ENCODE data around the gene MXD3.
"Not testable (repeated sequence)": the region's sequence is repeated elsewhere in the genome, so short reads cannot be mapped to it uniquely, and the experiment has no call there.

MXD3 gene, protein sequence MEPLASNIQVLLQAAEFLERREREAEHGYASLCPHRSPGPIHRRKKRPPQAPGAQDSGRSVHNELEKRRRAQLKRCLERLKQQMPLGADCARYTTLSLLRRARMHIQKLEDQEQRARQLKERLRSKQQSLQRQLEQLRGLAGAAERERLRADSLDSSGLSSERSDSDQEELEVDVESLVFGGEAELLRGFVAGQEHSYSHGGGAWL

GRCh38 chr5:177311723-177312648, at the start of gene MXD3:
Gene MXD3 (minus strand): TSS chr5:177311898. CDS start chr5:177311830, 68 bp downstream.
- Mint-ChIP-seq H3K36me3 (peaks cover 19% of the 10 kb centered on the region), H3K27ac (peak within 1 kb of the TSS; percentile 88), H3K4me3 (peak within 1 kb of the TSS; percentile 81), H3K9me3 (no peaks in the 10 kb centered on the region), H3K4me1 (peaks cover 49% of the 10 kb centered on the region)
- peak; percentile 83 to 97 for DNase-seq (ENCODE audit: low spot score in 2 of 2)
- ATAC-seq, result peak; percentile 89

GRCh38 chr5:177360740-177361139, 49.0 kb upstream of the MXD3 start:
- H3K9me3 Mint-ChIP-seq, result not testable (repeated sequence)

DNA sequence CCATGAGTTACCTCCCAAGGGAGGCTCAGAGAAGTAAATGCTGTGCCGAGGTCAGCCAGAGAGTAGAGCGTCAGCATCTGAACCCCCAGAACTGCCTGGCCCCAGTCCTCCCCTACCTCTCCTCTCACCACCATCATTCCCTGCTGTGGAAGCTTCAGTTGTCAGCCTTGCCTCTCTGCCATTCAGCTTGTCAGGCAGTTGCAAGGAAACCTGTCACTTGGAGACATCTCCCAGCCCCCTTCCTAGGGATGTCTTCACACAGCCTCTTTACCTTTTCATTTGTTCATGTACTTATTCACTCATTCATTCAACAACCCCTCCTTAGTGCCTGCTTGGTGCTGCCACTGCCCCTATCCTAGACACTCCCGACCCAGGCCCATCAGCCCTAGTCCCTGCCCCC, 48.2 kb upstream of the MXD3 start:
- H3K9me3 Mint-ChIP-seq, result no peaks in the 10 kb centered on the region
- H3K4me1 Mint-ChIP-seq, result peaks cover 90% of the 10 kb centered on the region
- peaks cover 38% of the 10 kb centered on the region for H3K36me3 Mint-ChIP-seq
- ATAC-seq (no peak), DNase-seq (ENCODE audit: low spot score in 2 of 2) (no peak)
- peak overlapping the region; percentile 90 for H3K4me3 Mint-ChIP-seq
- peak overlapping the region; percentile 83 for H3K27ac Mint-ChIP-seq

More at GRCh38 chr5:177360740-177361139, 49.0 kb upstream of the MXD3 start:
- H3K4me1 Mint-ChIP-seq, result peaks cover 85% of the 10 kb centered on the region
- H3K36me3 Mint-ChIP-seq, result peaks cover 47% of the 10 kb centered on the region
- ATAC-seq; DNase-seq (ENCODE audit: low spot score in 2 of 2); H3K27ac Mint-ChIP-seq: not testable (repeated sequence)
- H3K4me3 Mint-ChIP-seq, result peak overlapping the region; percentile 79

DNA sequence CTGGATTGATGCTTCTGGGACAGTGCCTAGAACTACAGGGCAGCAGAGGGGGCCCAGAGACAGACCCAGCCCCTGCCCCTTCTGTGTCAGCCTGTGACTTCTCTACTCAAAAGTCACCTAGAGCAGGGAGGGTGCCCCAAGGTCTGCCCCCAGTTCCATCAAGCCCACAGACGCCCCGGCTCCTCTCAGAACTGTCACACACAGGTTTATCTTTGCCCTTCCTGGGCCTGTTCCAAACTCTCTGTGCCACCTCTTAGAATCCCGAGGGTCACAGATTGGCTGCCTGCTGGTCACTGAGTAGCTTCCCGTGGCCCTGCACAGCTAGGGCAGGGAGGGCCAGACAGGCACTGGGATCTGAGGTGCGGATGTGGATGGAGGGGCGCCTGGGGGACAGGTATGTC, 47.8 kb upstream of the MXD3 start:
- DNase-seq (ENCODE audit: low spot score in 2 of 2) (no peak), ATAC-seq (no peak)
- H3K27ac Mint-ChIP-seq, result peak overlapping the region; percentile 83
- no peaks in the 10 kb centered on the region for H3K9me3 Mint-ChIP-seq
- peak overlapping the region; percentile 90 for H3K4me3 Mint-ChIP-seq
- peaks cover 90% of the 10 kb centered on the region for H3K4me1 Mint-ChIP-seq
- peaks cover 34% of the 10 kb centered on the region for H3K36me3 Mint-ChIP-seq

DNA sequence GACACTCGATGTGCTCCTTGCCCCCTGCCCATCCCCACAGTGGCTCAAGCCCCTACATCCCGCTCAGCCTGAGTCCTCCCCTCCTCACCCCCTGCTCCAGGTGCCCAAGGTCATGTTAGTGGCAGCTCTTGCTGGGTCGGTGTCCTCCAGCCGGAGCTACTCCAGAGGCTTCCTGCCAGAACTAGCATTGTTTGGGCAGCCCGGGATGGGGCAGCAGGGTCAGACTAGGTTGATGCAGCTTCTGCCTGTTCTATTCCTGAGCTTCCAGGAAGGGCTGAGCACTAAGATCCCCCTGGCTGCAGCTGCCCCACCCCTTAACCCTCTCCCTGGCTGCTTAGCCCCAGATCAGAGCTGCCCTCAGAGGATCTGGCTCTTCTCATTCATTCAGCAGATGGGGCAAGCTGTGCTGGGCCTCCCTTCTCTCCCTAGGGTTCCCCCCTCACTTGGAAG, 46.7 kb upstream of the MXD3 start:
- no peaks in the 10 kb centered on the region for H3K9me3 Mint-ChIP-seq
- H3K27ac Mint-ChIP-seq, result peak overlapping the region; percentile 83
- peak overlapping the region; percentile 90 for H3K4me3 Mint-ChIP-seq
- H3K36me3 Mint-ChIP-seq, result peaks cover 25% of the 10 kb centered on the region
- H3K4me1 Mint-ChIP-seq, result peaks cover 86% of the 10 kb centered on the region
- peak in 1 of 2 donors; percentile 66 for DNase-seq (ENCODE audit: low spot score in 2 of 2)
- ATAC-seq, result no peak

DNA sequence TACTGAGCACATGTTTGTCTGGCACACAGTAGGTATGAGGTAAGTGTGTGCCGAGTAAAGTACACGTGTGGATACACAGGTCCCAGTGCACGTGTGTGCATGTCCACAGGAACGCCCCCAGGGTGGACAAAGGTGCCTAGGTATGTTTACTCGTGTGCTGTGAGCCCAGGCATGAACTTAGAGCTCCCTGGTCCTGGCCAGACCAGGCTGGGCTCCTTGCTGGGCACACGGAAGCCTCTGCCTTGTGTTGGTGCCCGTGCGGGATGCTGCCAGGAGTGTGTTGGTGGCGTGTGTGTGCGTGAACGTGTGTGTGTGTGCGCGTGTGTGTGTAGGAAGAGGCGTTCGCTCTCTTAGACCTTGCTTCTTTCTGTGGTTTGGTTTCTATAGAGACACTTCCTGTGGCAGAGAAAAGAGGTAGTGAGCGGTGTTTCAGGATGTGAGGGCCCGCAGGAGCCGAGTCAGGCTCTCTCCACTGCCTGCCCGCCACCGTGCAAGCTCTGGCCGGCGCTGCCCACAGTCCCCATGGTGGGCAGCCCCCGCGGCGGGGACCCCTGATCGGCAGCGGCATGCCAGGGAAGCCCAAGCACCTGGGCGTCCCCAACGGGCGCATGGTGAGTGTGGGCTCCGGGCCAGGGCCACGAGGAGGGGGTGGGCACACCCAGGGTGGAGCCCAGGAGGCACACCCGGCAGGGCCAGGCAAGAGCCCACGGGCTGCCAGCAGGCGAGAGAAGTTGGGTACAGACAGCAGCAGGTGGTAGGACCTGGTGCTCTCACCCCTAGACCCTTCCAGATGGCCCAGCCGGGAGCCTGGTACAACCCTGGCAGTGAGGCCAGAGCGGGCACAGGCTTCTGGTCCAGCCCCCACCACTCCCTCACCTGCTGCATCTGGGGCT, 46.0 kb upstream of the MXD3 start, which contains the start of gene RGS14:
RGS14 (plus strand) TSS at position 466 of the 893 bp plus-strand sequence; CDS start at position 567, 101 bp downstream.
- Mint-ChIP-seq H3K4me3 (peak within 1 kb of the TSS; percentile 90), H3K4me1 (peaks cover 82% of the 10 kb centered on the region), H3K27ac (peak within 1 kb of the TSS; percentile 83), H3K36me3 (peaks cover 25% of the 10 kb centered on the region), H3K9me3 (no peaks in the 10 kb centered on the region)
- ATAC-seq (peak; percentile 95), DNase-seq (ENCODE audit: low spot score in 2 of 2) (peak; percentile 50 to 81)

DNA sequence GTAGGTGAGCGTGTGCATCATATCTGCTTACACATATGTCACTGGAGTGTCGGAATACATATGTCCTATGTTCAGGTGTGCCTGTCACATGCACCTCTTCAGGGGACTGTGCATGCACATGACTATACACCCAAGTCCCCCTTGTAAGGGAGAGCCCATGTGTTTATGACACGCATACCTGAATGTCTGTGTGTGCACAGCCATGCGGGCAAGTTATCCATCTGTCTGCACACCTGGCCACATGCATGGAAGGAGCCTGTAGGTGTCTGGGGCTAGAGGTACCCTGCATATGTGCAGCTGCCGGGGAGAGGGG, 45.4 kb upstream of the MXD3 start:
- ATAC-seq (no peak), DNase-seq (ENCODE audit: low spot score in 2 of 2) (no peak)
- Mint-ChIP-seq H3K9me3 (no peaks in the 10 kb centered on the region), H3K4me3 (peak overlapping the region; percentile 90), H3K4me1 (peaks cover 77% of the 10 kb centered on the region), H3K27ac (peak overlapping the region; percentile 83), H3K36me3 (peaks cover 21% of the 10 kb centered on the region)

GRCh38 chr5:177356746-177357145, 45.0 kb upstream of the MXD3 start:
- peaks cover 21% of the 10 kb centered on the region for H3K36me3 Mint-ChIP-seq
- DNase-seq (ENCODE audit: low spot score in 2 of 2), result no peak
- peak overlapping the region; percentile 90 for H3K4me3 Mint-ChIP-seq
- H3K9me3 Mint-ChIP-seq, result no peaks in the 10 kb centered on the region
- ATAC-seq, result no peak
- H3K4me1 Mint-ChIP-seq, result peaks cover 77% of the 10 kb centered on the region
- H3K27ac Mint-ChIP-seq, result peak overlapping the region; percentile 83

GRCh38 chr5:177355868-177356168, 44.1 kb upstream of the MXD3 start:
- Mint-ChIP-seq H3K27ac (peak overlapping the region; percentile 32), H3K4me3 (peak overlapping the region; percentile 90), H3K9me3 (no peaks in the 10 kb centered on the region), H3K4me1 (peaks cover 69% of the 10 kb centered on the region), H3K36me3 (peaks cover 22% of the 10 kb centered on the region)
- ATAC-seq, result no peak
- DNase-seq (ENCODE audit: low spot score in 2 of 2), result no peak

DNA sequence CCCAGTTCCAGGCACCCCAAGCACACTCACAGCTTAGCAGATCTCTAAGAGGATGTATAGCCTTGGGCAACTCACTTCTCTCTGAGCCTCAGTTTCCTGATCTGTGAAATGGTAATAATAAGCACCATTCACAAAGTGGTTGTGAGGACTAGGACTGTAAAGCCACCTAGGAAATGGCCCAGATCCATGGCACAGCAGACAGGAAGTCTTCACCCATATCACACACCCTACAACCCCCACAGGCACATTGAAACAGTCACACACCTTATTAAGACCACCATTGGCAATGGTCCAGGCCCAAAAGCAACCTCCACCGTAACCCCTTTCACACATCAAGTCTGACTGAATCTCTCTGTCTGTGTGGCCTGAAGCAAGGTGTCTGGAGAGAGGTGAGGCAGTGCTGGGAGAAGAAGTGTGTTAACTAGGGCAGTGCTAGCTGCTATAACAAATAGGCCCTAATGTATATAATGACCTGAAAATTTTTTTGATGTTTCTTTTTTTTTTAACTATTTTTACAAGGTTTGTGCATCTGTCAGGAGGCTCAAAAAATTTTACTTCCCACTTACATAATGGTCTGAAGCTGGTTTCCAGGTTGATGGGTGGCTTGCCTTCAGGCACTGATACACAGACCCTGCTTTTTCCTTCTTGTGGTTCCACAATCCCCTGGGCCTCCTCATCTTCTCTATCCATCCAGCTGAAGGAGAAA, 43.6 kb upstream of the MXD3 start:
- H3K27ac Mint-ChIP-seq, result peak overlapping the region; percentile 46
- ATAC-seq (no peak), DNase-seq (ENCODE audit: low spot score in 2 of 2) (no peak)
- peaks cover 67% of the 10 kb centered on the region for H3K4me1 Mint-ChIP-seq
- H3K36me3 Mint-ChIP-seq, result peaks cover 22% of the 10 kb centered on the region
- H3K4me3 Mint-ChIP-seq, result no peak overlapping the region
- no peaks in the 10 kb centered on the region for H3K9me3 Mint-ChIP-seq

- no peaks in the 10 kb centered on the region for H3K9me3 Mint-ChIP-seq
- H3K4me1 Mint-ChIP-seq, result peaks cover 67% of the 10 kb centered on the region
- peak overlapping the region; percentile 46 for H3K27ac Mint-ChIP-seq
- peaks cover 22% of the 10 kb centered on the region for H3K36me3 Mint-ChIP-seq
- no peak for ATAC-seq
- DNase-seq (ENCODE audit: low spot score in 2 of 2), result no peak
- H3K4me3 Mint-ChIP-seq, result no peak overlapping the region
These were observed 43.0 kb upstream of the MXD3 start for GRCh38 chr5:177354711-177355110.

DNA sequence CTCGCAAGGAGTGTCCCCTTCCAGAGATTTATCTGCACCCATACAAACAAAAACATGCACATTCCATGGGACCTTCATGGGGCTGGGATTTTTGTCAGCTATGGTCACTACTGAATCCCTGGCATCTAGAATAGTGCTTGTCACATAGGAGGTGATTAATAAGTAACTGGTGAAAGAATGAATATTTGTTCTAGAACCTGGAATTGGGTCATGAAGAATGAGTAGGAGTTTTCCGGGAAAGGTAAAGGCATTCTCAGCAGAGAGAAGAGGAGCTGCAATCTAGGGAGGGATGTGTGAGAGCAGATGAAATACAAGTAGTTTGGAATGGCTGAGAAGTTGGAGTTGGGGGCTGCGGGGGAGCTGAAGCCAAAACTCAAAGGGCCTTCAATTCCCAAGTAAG, 42.6 kb upstream of the MXD3 start:
- ATAC-seq (no peak), DNase-seq (ENCODE audit: low spot score in 2 of 2) (no peak)
- Mint-ChIP-seq H3K4me1 (peaks cover 67% of the 10 kb centered on the region), H3K27ac (peak overlapping the region; percentile 46), H3K36me3 (peaks cover 26% of the 10 kb centered on the region), H3K4me3 (no peak overlapping the region), H3K9me3 (no peaks in the 10 kb centered on the region)

- Mint-ChIP-seq H3K36me3 (peaks cover 37% of the 10 kb centered on the region), H3K4me3 (no peak overlapping the region), H3K27ac (no peak overlapping the region), H3K4me1 (peaks cover 61% of the 10 kb centered on the region), H3K9me3 (no peaks in the 10 kb centered on the region)
- DNase-seq (ENCODE audit: low spot score in 2 of 2) (no peak), ATAC-seq (no peak)
These were observed 41.4 kb upstream of the MXD3 start for GRCh38 chr5:177353093-177353492.

- Mint-ChIP-seq H3K4me3 (peak within 1 kb of the TSS; percentile 87), H3K4me1 (peaks cover 60% of the 10 kb centered on the region), H3K9me3 (no peaks in the 10 kb centered on the region), H3K27ac (peak within 1 kb of the TSS; percentile 99), H3K36me3 (peaks cover 44% of the 10 kb centered on the region)
- ATAC-seq (peak; percentile 97), DNase-seq (ENCODE audit: low spot score in 2 of 2) (peak; percentile 78 to 95)
These were observed 40.0 kb upstream of the MXD3 start, which contains the start of gene LMAN2 for GRCh38 chr5:177351392-177352329. Gene LMAN2 (minus strand): TSS chr5:177351668. CDS start chr5:177351647, 21 bp downstream.

Data from stimulated activated effector memory CD8-positive, alpha-beta T cell treated with anti-CD3 and anti-CD28 coated beads, Interleukin-12 subunit alpha, Interleukin-12 subunit beta, amount 100 ng/mL, for 72 hours (primary cell).